ENCODE data around the gene ESPN. TPM values are rescaled to one million over a fixed set of nuclear protein-coding genes. Genes with fewer than 3 reads are reported as not detected.

The ESPN gene
- total and polyA plus RNA-seq, 2 of the 8 experiments (the other 6 are each of a cell fraction or from before 2014, with no cell fraction given), result 5.2 to 16.3 TPM

DNA sequence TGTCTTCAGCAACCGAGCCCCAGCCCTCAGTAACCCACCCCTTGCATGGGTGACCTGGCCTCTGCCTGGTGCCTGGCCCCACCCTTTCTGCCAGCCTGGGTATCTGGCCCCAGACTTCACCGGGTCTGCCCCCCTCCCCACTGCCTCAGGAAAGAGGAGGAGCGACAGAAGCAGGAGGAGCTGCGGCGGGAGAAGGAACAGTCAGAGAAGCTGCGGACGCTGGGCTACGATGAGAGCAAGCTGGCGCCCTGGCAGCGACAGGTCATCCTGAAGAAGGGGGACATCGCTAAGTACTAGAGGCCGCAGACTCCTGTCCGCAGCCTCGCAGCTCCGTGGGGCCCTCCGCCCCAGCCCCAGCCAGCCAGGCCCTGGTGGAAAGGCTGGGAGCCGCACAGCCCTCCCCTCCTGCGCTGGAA is 35.3 kb downstream of the ESPN start (continued):
- TF ChIP-seq BACH1 (IDR thresholded peaks at IDR 0.05; ENCODE audit: low read length), result no peak
- TF ChIP-seq YY1 (IDR thresholded peaks at IDR 0.05; ENCODE audit: low read depth, low read length), result no peak
- TF ChIP-seq NANOG (IDR thresholded peaks at IDR 0.05; ENCODE audit: insufficient read depth, low read depth, low read length, poor library complexity, severe bottlenecking), result no peak
- TF ChIP-seq POU5F1 (IDR thresholded peaks at IDR 0.05; ENCODE audit: low read depth, low read length), result no peak
- TF ChIP-seq GABPA (IDR thresholded peaks at IDR 0.05; ENCODE audit: borderline replicate concordance, insufficient read depth, low read length), result no peak

All from H1 (cell line).